Esophagus (tissue), 2 donors: Measurements from ENCODE around the gene SLC52A1. TPM values are rescaled to one million over a fixed set of nuclear protein-coding genes. Genes with fewer than 3 reads are reported as not detected.
A peak's percentile ranks its signal among the peaks of the same experiment; 100 is the strongest.

Experiments used
- H3K27ac ChIP-seq, 2 donors: one replicate each; pipeline ENCODE4 v1.5.1; 2013; ENCODE audit warnings: low read depth in 2 of 2, mild to moderate bottlenecking in 2 of 2, inconsistent platforms in 1 of 2, low read length in 1 of 2, moderate library complexity in 1 of 2
- H3K27me3 ChIP-seq, 2 donors: one replicate each; pipeline ENCODE4 v1.6.1; 2013; ENCODE audit warnings: low read length in 2 of 2, control low read depth in 1 of 2, mild to moderate bottlenecking in 1 of 2; ENCODE audit not compliant: insufficient read depth in 2 of 2, control insufficient read depth in 1 of 2
- H3K36me3 ChIP-seq, 2 donors: one replicate each; pipeline ENCODE4 v1.6.1; 2013; ENCODE audit warnings: low read length in 1 of 2; ENCODE audit not compliant: control insufficient read depth in 2 of 2, insufficient read depth in 2 of 2
- H3K4me1 ChIP-seq, 2 donors: one replicate each; pipeline ENCODE4 v1.6.1; 2013; ENCODE audit warnings: low read length in 1 of 2; ENCODE audit not compliant: control insufficient read depth in 2 of 2, insufficient read depth in 2 of 2
- H3K4me3 ChIP-seq, 2 donors: one replicate each; pipeline ENCODE4 v1.5.1; 2013; ENCODE audit warnings: low read length in 2 of 2, mild to moderate bottlenecking in 2 of 2, low read depth in 1 of 2, moderate library complexity in 1 of 2
- H3K9me3 ChIP-seq, 2 donors: one replicate each; pipeline ENCODE4 v1.6.1; 2013; ENCODE audit warnings: mild to moderate bottlenecking in 2 of 2, low read depth in 1 of 2, low read length in 1 of 2, moderate library complexity in 1 of 2; ENCODE audit not compliant: control insufficient read depth in 2 of 2, insufficient read depth in 1 of 2
- WGBS, 2 donors: extraction: QIAGEN DNeasy Blood & Tissue Kit; methylation state at CpG; one replicate each; pipeline ENCODE4 v1.1.7; 2013; 5-methylcytosine and 5-hydroxymethylcytosine counted together
- polyA plus RNA-seq, 2 donors: library from polyadenylated mRNA; stranded (reverse); fragments of 200-250 nt; gene quantifications; one replicate each; pipeline ENCODE4 v1.2.3, GENCODE V29; 2013
- donor health status: healthy with polysubstance abuse.
- donor health status: Bipolar disorder and iron deficiency.

SLC52A1 gene
- polyA plus RNA-seq, 2 donors: 0.92 to 3.1 TPM

DNA sequence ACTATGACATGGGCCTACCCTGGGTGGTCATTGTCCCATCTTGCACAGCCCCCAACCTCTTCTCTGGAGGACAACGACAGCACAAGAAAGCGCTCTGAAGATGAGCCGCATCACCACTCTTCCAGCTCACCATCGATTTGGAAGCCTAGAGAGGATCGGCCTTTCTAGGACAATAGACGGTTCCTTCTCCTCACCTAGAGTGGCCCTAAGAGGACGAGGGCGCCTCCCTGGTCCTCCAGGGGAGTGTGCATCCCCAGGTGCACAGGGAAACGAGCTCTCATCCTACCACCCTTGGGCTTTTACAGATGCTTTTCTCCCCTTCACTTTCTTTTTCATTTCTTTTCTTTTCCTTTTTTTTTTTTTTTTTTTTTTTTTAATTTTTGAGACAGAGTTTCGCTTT lies 20.3 kb upstream of the SLC52A1 start:
- H3K4me3 ChIP-seq: no peak overlapping the region
- no peaks in the 10 kb centered on the region for H3K9me3 ChIP-seq
- no peak overlapping the region for H3K27ac ChIP-seq
- H3K27me3 ChIP-seq: no peaks in the 10 kb centered on the region
- H3K4me1 ChIP-seq: no peaks in the 10 kb centered on the region
- H3K36me3 ChIP-seq: no peaks in the 10 kb centered on the region
- 89% methylated on average over 10 of the region's 10 CpGs for WGBS, 2 donors

DNA sequence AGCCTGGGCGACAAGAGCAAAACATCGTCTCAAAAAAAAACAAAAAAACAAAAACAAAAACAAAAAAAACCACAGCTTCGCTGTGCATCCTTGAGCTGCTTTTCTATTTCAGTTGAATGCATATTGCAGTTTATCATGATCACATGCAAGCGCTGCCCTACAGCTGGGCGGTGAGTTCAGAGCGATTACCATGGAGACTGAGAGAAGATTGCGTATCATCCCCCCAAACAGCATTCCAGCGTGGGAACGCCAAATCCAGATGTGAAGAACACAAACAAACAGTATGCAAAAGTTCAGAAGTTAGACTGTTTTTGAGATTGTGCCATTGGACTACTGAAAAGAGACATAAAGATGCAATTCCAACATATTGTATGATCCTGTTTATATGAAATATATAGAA lies 15.1 kb upstream of the SLC52A1 start:
- no peaks in the 10 kb centered on the region for H3K9me3 ChIP-seq
- H3K27ac ChIP-seq: no peak overlapping the region
- 70 to 76% methylated on average over 9 of the region's 9 CpGs for WGBS, 2 donors

DNA sequence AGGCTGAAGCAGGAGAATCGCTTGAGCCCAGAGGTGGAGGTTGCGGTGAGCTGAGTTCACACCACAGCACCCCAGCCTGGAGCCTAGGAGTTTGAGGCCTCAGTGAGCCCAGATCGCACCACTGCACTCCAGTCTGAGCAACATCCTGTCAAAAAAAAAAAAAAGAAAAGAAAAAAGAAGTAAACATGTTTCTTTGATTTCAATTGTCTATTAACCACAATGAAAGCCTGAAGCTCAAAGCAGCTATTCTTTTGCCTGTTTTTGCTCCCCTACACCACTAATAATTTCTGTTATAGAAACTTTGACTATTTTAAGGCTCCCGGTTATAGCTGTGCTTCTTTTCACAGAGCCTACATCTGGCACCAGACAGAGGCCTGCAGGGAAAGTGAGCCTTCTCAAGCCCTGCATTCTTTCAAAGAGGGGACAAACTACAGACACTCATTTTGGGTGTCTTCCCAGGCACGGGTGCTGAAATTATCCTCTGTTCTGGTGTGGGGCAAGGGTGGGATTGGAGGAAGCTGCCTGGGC lies 14.2 kb upstream of the SLC52A1 start:
- H3K4me3 ChIP-seq: no peak overlapping the region
- H3K9me3 ChIP-seq: no peaks in the 10 kb centered on the region
- no peaks in the 10 kb centered on the region for H3K4me1 ChIP-seq
- H3K27ac ChIP-seq: peak overlapping the region in 1 of 2 donors; percentile 47
- H3K36me3 ChIP-seq: no peaks in the 10 kb centered on the region
- 54 to 60% methylated on average over 5 of the region's 5 CpGs for WGBS, 2 donors
- H3K27me3 ChIP-seq: no peaks in the 10 kb centered on the region

More for the DNA sequence above, 15.1 kb upstream of the SLC52A1 start:
- no peak overlapping the region for H3K4me3 ChIP-seq
- H3K4me1 ChIP-seq: no peaks in the 10 kb centered on the region
- H3K36me3 ChIP-seq: no peaks in the 10 kb centered on the region
- no peaks in the 10 kb centered on the region for H3K27me3 ChIP-seq

DNA sequence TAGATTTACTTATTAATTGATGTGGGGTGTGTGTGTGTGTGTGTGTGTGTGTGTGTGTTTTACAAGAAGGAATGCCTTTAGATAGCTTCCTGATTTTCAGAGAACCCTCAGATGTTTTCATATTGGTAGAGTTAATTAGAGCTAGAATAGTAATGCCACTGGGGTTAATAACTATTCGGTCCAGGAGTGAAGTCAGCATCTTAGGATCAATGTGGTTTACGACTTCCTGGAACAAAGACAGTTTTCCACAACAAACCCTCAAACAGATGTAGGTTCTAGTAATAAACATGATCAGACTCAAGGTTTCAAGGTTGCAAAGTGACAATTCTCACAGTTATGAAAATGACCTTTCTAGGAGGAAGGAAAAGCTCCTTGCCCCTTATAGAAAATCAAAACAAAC lies 12.2 kb upstream of the SLC52A1 start:
- no peaks in the 10 kb centered on the region for H3K4me1 ChIP-seq
- no peaks in the 10 kb centered on the region for H3K27me3 ChIP-seq
- H3K4me3 ChIP-seq: no peak overlapping the region
- H3K9me3 ChIP-seq: no peaks in the 10 kb centered on the region
- WGBS, 2 donors: 20 to 22% methylated on average over 2 of the region's 2 CpGs
- H3K27ac ChIP-seq: no peak overlapping the region
- no peaks in the 10 kb centered on the region for H3K36me3 ChIP-seq

DNA sequence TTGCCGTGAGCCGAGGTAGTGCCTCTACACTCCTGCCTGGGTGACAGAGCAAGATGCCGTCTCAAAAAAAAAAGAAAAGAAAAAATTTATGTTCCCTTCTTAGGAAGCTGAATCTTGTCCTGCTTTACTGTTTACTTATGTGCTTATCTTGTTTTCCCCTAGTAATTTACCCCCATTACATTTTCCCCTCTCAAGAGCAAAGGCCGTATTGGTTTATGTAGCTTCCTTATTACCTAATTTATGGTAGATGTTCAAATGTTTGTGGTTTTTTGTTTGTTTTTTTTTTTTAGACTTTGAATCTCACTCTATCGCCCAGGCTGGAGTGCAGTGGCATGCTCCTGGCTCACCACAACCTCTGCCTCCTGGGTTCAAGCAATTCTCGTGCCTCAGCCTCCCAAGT lies 10.3 kb upstream of the SLC52A1 start:
- Histone ChIP-seq H3K36me3 (no peaks in the 10 kb centered on the region), H3K27ac (no peak overlapping the region), H3K4me1 (no peaks in the 10 kb centered on the region), H3K9me3 (no peaks in the 10 kb centered on the region), H3K27me3 (no peaks in the 10 kb centered on the region), H3K4me3 (no peak overlapping the region)
- 71 to 88% methylated on average over 6 of the region's 6 CpGs for WGBS, 2 donors

DNA sequence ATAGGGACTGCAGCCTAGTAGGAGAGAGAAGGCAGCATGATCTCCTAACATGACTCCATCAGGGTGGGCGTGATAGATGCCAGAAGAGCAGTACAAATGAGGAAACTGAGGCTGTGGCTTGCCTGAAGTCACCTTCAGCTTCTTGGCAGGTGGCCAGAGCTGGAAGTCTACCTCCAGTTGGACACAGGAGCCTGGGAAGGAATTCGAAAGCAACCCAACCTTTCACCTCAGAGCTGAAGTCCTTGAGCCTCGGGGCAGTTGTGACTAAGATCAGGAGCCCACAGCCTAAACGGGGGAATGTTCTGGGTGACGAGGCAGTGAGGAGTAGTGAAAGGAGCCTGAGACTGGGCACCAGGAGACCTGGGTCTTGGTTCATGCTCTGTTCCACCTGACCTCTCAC lies 9.4 kb upstream of the SLC52A1 start:
- no peaks in the 10 kb centered on the region for H3K27me3 ChIP-seq
- H3K9me3 ChIP-seq: no peaks in the 10 kb centered on the region
- no peak overlapping the region for H3K4me3 ChIP-seq
- H3K36me3 ChIP-seq: no peaks in the 10 kb centered on the region
- WGBS, 2 donors: 77 to 85% methylated on average over 5 of the region's 5 CpGs
- H3K27ac ChIP-seq: no peak overlapping the region
- H3K4me1 ChIP-seq: no peaks in the 10 kb centered on the region

DNA sequence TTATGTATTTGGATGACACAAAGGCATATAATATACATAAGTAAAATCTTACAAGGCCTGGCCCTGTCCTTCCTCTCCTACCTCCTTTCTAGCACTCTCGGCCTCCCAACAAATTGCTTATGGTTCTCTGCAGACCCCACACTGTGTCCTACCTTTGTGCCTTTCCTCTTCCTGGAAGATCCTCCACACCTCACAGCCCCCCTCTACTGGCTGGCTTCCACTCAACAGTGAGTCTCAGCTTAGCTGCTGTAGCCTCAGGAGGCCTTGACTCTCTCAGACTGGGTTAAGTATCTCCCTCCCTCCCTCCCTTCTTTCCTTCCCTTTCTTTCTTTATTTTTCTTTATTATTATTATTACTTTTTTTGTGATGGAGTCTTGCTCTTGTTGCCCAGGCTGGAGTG lies 8.3 kb upstream of the SLC52A1 start:
- no peaks in the 10 kb centered on the region for H3K4me1 ChIP-seq
- no peaks in the 10 kb centered on the region for H3K27me3 ChIP-seq
- 100% methylated on average over 1 of the region's 1 CpG for WGBS, 2 donors
- H3K4me3 ChIP-seq: no peak overlapping the region
- no peaks in the 10 kb centered on the region for H3K9me3 ChIP-seq
- H3K27ac ChIP-seq: no peak overlapping the region
- no peaks in the 10 kb centered on the region for H3K36me3 ChIP-seq

DNA sequence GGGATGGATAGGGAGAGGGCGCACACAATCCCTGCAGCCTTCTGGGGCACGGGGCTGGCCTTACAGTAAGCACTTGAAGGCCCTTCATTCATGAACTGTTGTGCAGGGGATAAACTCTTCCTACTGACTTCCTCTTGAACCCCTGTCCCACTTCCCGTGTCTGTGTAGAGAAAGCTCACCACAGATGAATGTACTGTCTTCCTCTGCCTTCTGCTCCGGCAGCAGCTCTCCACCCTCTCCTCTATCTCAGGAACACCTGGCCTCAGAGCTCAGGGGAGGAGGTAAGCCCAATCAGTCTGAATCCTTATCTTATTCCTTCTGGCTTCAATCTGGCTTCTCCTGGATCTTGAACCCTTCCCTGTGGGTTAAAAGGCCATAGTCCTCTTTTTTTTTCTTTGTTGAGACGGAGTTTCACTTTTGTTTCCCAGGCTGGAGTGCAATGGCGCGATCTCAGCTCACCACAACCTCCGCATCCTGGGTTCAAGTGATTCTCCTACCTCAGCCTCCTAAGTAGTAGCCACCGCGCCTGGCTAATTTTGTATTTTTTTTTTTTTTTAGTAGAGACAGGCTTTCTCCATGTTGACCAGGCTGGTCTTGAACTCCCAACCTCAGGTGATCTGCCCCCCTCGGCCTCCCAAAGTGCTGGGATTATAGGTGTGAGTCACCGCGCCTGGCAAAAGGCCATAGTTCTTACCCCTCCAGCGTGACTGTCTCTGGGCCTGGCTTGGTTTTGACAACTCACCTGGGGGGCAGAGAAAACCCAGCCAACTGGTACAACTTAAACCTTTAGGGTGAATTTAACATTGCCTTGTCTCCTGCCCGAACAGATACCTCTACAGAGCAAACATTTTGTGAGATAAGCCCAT lies 7.2 kb upstream of the SLC52A1 start:
- Histone ChIP-seq H3K4me1 (no peaks in the 10 kb centered on the region), H3K27ac (peak overlapping the region in 1 of 2 donors; percentile 34), H3K4me3 (no peak overlapping the region), H3K27me3 (no peaks in the 10 kb centered on the region), H3K36me3 (no peaks in the 10 kb centered on the region), H3K9me3 (no peaks in the 10 kb centered on the region)
- WGBS, 2 donors: 59 to 74% methylated on average over 15 of the region's 15 CpGs

DNA sequence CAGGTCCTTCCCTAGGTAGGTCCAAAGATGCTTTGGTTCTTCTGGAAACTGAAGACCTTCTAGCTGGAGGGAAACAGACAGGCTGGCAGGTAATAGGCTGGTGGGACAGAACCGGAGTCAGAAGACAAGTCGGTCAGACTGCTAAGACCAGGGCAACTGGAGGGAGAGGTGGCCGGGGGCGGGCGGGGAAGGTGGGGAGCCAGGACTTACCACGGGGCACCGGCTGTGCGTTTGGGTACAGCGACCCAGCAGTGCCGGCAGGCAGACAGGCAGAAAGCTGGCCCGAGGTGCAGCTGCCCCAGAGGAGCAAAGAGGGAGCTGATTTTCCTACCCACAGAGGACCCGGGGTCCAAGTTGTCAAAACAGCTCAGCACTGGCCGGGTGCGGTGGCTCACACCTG lies 575 bp downstream of the SLC52A1 start:
- H3K9me3 ChIP-seq: no peaks in the 10 kb centered on the region
- WGBS, 2 donors: 77 to 78% methylated on average over 11 to 14 of the region's 14 CpGs
- H3K4me3 ChIP-seq: no peak overlapping the region
- H3K27me3 ChIP-seq: no peaks in the 10 kb centered on the region
- H3K4me1 ChIP-seq: peaks cover 0 to 2% of the 10 kb centered on the region in 2 donors
- H3K27ac ChIP-seq: no peak overlapping the region
- peaks cover 0 to 3% of the 10 kb centered on the region in 2 donors for H3K36me3 ChIP-seq

DNA sequence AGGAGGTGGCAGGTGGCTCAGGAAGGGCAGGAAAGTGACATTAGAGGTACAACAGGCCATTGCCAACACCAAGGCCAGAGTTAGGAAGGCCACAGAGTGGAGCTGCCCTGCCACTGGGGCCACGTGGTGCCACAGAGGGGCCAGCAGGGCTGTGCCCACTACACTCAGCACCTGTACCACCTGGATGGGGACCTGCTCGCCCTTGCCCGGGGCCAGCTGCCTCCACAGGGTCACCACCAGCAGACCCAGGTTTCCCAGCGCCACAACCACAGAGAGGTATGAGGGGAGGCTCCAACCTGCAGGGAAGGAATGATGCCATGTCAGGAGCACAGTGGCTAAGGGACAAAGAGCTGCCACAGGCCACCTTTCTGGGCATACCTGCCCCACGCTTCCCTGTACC lies 1.2 kb downstream of the SLC52A1 start:
- WGBS, 2 donors: 75 to 88% methylated on average over 5 of the region's 5 CpGs
- Histone ChIP-seq H3K4me3 (no peak overlapping the region), H3K36me3 (peaks cover 0 to 3% of the 10 kb centered on the region in 2 donors), H3K27me3 (no peaks in the 10 kb centered on the region), H3K9me3 (no peaks in the 10 kb centered on the region), H3K27ac (no peak overlapping the region), H3K4me1 (peaks cover 0 to 2% of the 10 kb centered on the region in 2 donors)
